Measurements from ENCODE around the gene JMJD6.

DNA sequence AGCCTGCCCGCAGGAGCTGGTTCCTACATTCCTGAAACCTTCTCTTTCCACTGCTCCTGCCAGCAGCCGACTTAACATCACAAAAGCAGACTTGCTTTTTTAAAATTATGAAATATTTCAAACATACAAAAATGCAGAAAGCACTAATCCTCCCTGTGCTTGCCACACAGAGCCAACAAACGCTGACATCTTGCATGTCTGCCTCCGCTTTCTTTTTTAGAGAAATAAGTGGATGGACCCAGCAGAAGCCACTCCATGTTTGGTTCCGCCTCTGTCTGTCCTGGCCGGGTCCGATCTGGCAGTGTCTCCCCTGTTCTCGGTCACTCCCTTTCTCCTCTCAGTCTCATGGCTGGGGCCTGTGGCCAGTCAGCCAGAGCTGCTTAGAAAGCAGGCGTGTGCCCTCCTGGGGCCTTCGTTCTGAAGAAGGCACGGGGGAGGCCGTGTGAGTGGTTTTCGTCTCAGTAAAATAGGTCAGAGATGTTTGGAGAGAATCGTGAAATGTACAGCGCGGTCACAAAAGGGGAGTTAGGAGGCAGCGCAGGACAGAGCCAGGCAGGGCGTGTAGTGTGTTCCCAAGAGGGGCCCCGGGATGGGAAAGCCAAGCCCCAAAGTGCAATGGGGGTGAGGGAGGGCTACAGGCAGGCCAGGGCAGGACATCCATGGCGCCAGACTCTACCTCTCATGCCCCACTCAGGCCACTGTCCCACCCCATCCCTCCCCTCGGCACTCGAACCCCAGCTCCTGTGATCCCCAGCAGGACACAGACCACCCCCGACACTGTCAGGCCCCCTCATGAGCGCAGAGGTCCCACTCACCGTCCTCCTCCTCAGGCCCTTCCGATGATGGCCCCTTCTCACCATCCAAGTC, 38.9 kb downstream of the JMJD6 start:
- TF ChIP-seq POLR2A (IDR thresholded peaks at IDR 0.05) (no peak), CTCF (IDR thresholded peaks at IDR 0.05) (no peak)

Measured in Peyer's patch (tissue), 4 donors.